ENCODE measurements around the gene KLHL17. TPM values are rescaled to one million over a fixed set of nuclear protein-coding genes. Genes with fewer than 3 reads are reported as not detected.
A peak's percentile ranks its signal among the peaks of the same experiment; 100 is the strongest.

KLHL17 gene
- total and polyA plus RNA-seq, 12 donors, result 0.73 to 38.8 (median 6.9) TPM

GRCh38 chr1:964691-965525 is 4.5 kb downstream of the KLHL17 start:
- Histone ChIP-seq H3K9me3 (replicated peaks in 1 of 3) (no peaks in the 10 kb centered on the region), H3K36me3 (replicated peaks in 1 of 2) (no peaks in the 10 kb centered on the region), H3K4me3 (no peak overlapping the region), H3K27ac (no peak overlapping the region), H3K4me1 (replicated peaks in 1 of 2) (peaks cover 15 to 17% of the 10 kb centered on the region in 2 donors), H3K27me3 (no peaks in the 10 kb centered on the region)
- WGBS, 4 donors, result 94 to 95% (median 95%) methylated on average over 23 to 42 of the region's 51 CpGs
- TF ChIP-seq, protein P1, sequence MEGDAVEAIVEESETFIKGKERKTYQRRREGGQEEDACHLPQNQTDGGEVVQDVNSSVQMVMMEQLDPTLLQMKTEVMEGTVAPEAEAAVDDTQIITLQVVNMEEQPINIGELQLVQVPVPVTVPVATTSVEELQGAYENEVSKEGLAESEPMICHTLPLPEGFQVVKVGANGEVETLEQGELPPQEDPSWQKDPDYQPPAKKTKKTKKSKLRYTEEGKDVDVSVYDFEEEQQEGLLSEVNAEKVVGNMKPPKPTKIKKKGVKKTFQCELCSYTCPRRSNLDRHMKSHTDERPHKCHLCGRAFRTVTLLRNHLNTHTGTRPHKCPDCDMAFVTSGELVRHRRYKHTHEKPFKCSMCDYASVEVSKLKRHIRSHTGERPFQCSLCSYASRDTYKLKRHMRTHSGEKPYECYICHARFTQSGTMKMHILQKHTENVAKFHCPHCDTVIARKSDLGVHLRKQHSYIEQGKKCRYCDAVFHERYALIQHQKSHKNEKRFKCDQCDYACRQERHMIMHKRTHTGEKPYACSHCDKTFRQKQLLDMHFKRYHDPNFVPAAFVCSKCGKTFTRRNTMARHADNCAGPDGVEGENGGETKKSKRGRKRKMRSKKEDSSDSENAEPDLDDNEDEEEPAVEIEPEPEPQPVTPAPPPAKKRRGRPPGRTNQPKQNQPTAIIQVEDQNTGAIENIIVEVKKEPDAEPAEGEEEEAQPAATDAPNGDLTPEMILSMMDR (IDR thresholded peaks at IDR 0.05), result no peak
- no peak for TF ChIP-seq POLR2A (IDR thresholded peaks at IDR 0.05)
- intact Hi-C loops (cut with DNase I), result no loop called here
- no peak for DNase-seq

GRCh38 chr1:965526-966134 is 5.2 kb downstream of the KLHL17 start:
- intact Hi-C loops (cut with DNase I), result no loop called here
- H3K4me3 ChIP-seq, result peak overlapping the region in 1 of 4 donors; percentile 62

DNA sequence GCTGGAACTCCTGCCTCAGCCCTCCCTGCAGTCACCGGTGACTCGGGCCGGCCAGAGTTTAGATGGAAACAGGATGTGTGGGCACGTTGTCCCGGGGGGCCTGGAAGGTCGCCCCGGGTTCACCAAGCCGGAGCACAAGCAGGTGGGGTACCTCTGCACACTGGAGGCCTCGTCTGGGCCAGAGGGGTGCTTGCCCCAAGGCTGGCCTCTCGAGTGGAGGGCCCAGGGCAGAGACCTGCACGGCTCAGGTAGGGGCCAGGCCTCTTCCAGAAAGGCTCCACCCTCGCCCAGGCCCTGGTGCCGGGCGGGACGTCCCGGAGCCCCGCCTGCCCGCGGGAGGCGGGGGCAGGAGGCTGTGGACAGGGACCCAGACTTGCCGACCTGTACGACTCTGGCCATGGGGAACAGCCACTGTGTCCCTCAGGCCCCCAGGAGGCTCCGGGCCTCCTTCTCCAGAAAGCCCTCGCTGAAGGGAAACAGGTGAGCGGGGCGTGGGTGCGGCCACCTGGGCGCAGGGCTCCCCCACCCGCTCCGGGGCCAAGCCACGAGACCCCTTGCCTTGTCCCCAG is 5.8 kb downstream of the KLHL17 start, which contains the start of gene PLEKHN1:
Gene PLEKHN1 (plus strand): TSS at position 348 of the 569 bp plus-strand sequence. CDS start 50 bp downstream, at position 398.
- H3K27me3 ChIP-seq, result peaks cover 12% of the 10 kb centered on the region
- WGBS, 4 donors, result 4 to 13% (median 8%) methylated on average over 10 to 31 of the region's 31 CpGs; no CpG with 5 or more reads in 1 of the 4 donors
- H3K36me3 ChIP-seq (replicated peaks in 1 of 2), result no peaks in the 10 kb centered on the region
- peaks cover 14 to 15% of the 10 kb centered on the region in 2 donors for H3K4me1 ChIP-seq (replicated peaks in 1 of 2)
- H3K4me3 ChIP-seq, result peak within 1 kb of the TSS; percentile 11 to 73 (median 56)
- TF ChIP-seq POLR2A (IDR thresholded peaks at IDR 0.05), result no peak
- TF ChIP-seq, protein P1 (IDR thresholded peaks at IDR 0.05), result no peak
- H3K9me3 ChIP-seq (replicated peaks in 1 of 3), result no peaks in the 10 kb centered on the region
- DNase-seq, result peak in 4 of 7 donors; percentile 59 to 76 (median 65)
- intact Hi-C loops (cut with DNase I), result no loop called here
- peak within 1 kb of the TSS in 4 of 5 donors; percentile 49 to 86 (median 82) for H3K27ac ChIP-seq

More at GRCh38 chr1:965526-966134, 5.2 kb downstream of the KLHL17 start:
- TF ChIP-seq POLR2A (IDR thresholded peaks at IDR 0.05), result no peak
- TF ChIP-seq, protein P1 (IDR thresholded peaks at IDR 0.05), result no peak
- H3K27me3 ChIP-seq, result peaks cover 6% of the 10 kb centered on the region
- H3K4me1 ChIP-seq (replicated peaks in 1 of 2), result peaks cover 14 to 15% of the 10 kb centered on the region in 2 donors
- 71 to 90% (median 82%) methylated on average over 9 to 26 of the region's 26 CpGs for WGBS, 4 donors
- H3K36me3 ChIP-seq (replicated peaks in 1 of 2), result no peaks in the 10 kb centered on the region
- H3K9me3 ChIP-seq (replicated peaks in 1 of 3), result no peaks in the 10 kb centered on the region
- peak overlapping the region in 2 of 5 donors; percentile 83 to 86 for H3K27ac ChIP-seq
- DNase-seq, result no peak
